ENCODE measurements around the gene CHMP4A. TPM values are rescaled to one million over a fixed set of nuclear protein-coding genes. Genes with fewer than 3 reads are reported as not detected.
"Not testable (repeated sequence)": the region's sequence is repeated elsewhere in the genome, so short reads cannot be mapped to it uniquely, and the experiment has no call there.

The CHMP4A gene
- total RNA-seq, 1 donor from 2014 or later: 32.2 TPM

GRCh38 chr14:24204163-24205146 is 8.8 kb downstream of the CHMP4A start:
- H3K36me3 Mint-ChIP-seq (ENCODE audit: low read depth, unreplicated experiment): peaks cover 46% of the 10 kb centered on the region
- H3K9ac ChIP-seq (ENCODE audit: low read length): no peak overlapping the region
- H4K20me1 ChIP-seq (ENCODE audit: insufficient read depth, low read length): peaks cover 4% of the 10 kb centered on the region
- H3K4me2 ChIP-seq (ENCODE audit: low read length): no peak overlapping the region
- DNase-seq (ENCODE audit: low read depth) (no peak), FAIRE-seq (no peak)
- no peak for TF ChIP-seq EZH2 (IDR thresholded peaks at IDR 0.05; ENCODE audit: insufficient read depth, low read length)
- H3K36me3 ChIP-seq (ENCODE audit: insufficient read depth, low read length): peaks cover 13% of the 10 kb centered on the region
- H3K27me3 Mint-ChIP-seq (ENCODE audit: low read depth, unreplicated experiment): no peaks in the 10 kb centered on the region
- H2AFZ ChIP-seq (ENCODE audit: low read depth, low read length): no peak overlapping the region
- no peak overlapping the region for H3K27ac ChIP-seq (ENCODE audit: low read depth, low read length)
- H3K79me2 ChIP-seq (ENCODE audit: insufficient read depth, low read length): peaks cover 3% of the 10 kb centered on the region
- H3K27me3 ChIP-seq (ENCODE audit: insufficient read depth, low read length): no peaks in the 10 kb centered on the region
- H3K4me3 ChIP-seq (ENCODE audit: insufficient read depth, low read depth, low read length): no peak overlapping the region
- no peak overlapping the region for H3K27ac Mint-ChIP-seq (ENCODE audit: unreplicated experiment)
- no peak overlapping the region for H3K4me3 Mint-ChIP-seq (ENCODE audit: unreplicated experiment)
- H3K9me3 Mint-ChIP-seq (ENCODE audit: unreplicated experiment): peaks cover 5% of the 10 kb centered on the region
- H3K9me3 ChIP-seq (ENCODE audit: insufficient read depth, low read depth, low read length): peaks cover 2% of the 10 kb centered on the region
- H3K4me1 Mint-ChIP-seq (ENCODE audit: low read depth, unreplicated experiment): no peaks in the 10 kb centered on the region
- H3K4me1 ChIP-seq (ENCODE audit: insufficient read depth, low read length): no peaks in the 10 kb centered on the region

- not testable (repeated sequence) for DNase-seq (ENCODE audit: low read depth); H3K27me3 Mint-ChIP-seq (ENCODE audit: low read depth, unreplicated experiment); H3K4me1 ChIP-seq (ENCODE audit: insufficient read depth, low read length); H3K9me3 ChIP-seq (ENCODE audit: insufficient read depth, low read depth, low read length); FAIRE-seq; H3K4me3 ChIP-seq (ENCODE audit: insufficient read depth, low read depth, low read length); H3K9me3 Mint-ChIP-seq (ENCODE audit: unreplicated experiment); H3K4me2 ChIP-seq (ENCODE audit: low read length); H2AFZ ChIP-seq (ENCODE audit: low read depth, low read length); H3K4me3 Mint-ChIP-seq (ENCODE audit: unreplicated experiment); H3K27ac ChIP-seq (ENCODE audit: low read depth, low read length); H3K9ac ChIP-seq (ENCODE audit: low read length); H3K4me1 Mint-ChIP-seq (ENCODE audit: low read depth, unreplicated experiment); H3K27me3 ChIP-seq (ENCODE audit: insufficient read depth, low read length); H3K79me2 ChIP-seq (ENCODE audit: insufficient read depth, low read length); H4K20me1 ChIP-seq (ENCODE audit: insufficient read depth, low read length)
- H3K36me3 ChIP-seq (ENCODE audit: insufficient read depth, low read length): peaks cover 13% of the 10 kb centered on the region
- Mint-ChIP-seq H3K27ac (ENCODE audit: unreplicated experiment) (peak overlapping the region; percentile 34), H3K36me3 (ENCODE audit: low read depth, unreplicated experiment) (peaks cover 46% of the 10 kb centered on the region)
Measured at GRCh38 chr14:24203249-24203886, 9.9 kb downstream of the CHMP4A start.

GRCh38 chr14:24202538-24202937 is 10.8 kb downstream of the CHMP4A start:
- not testable (repeated sequence) for H3K4me1 Mint-ChIP-seq (ENCODE audit: low read depth, unreplicated experiment); H3K27ac Mint-ChIP-seq (ENCODE audit: unreplicated experiment); H3K27me3 ChIP-seq (ENCODE audit: insufficient read depth, low read length); H3K9ac ChIP-seq (ENCODE audit: low read length); DNase-seq (ENCODE audit: low read depth); H3K4me2 ChIP-seq (ENCODE audit: low read length); H2AFZ ChIP-seq (ENCODE audit: low read depth, low read length); FAIRE-seq; H3K27ac ChIP-seq (ENCODE audit: low read depth, low read length); H3K4me3 Mint-ChIP-seq (ENCODE audit: unreplicated experiment); H3K4me1 ChIP-seq (ENCODE audit: insufficient read depth, low read length); H3K4me3 ChIP-seq (ENCODE audit: insufficient read depth, low read depth, low read length); H3K9me3 Mint-ChIP-seq (ENCODE audit: unreplicated experiment); H4K20me1 ChIP-seq (ENCODE audit: insufficient read depth, low read length); H3K27me3 Mint-ChIP-seq (ENCODE audit: low read depth, unreplicated experiment); H3K9me3 ChIP-seq (ENCODE audit: insufficient read depth, low read depth, low read length)
- Histone ChIP-seq H3K79me2 (ENCODE audit: insufficient read depth, low read length) (peaks cover 10% of the 10 kb centered on the region), H3K36me3 (ENCODE audit: insufficient read depth, low read length) (peaks cover 13% of the 10 kb centered on the region)
- H3K36me3 Mint-ChIP-seq (ENCODE audit: low read depth, unreplicated experiment): peaks cover 39% of the 10 kb centered on the region

Measured in astrocyte (in vitro differentiated cells and primary cell).